GM12878 (cell line): Measurements from ENCODE around the gene TMEM132C. TPM values are rescaled to one million over a fixed set of nuclear protein-coding genes. Genes with fewer than 3 reads are reported as not detected.

Experiments used
- ATAC-seq: fragments of 200-7000 bp; cut with Tn5 transposase; 3 replicates; pipeline ENCODE4 v1.9.1; 2020; ENCODE audit warnings: mild to moderate bottlenecking, moderate library complexity
- BruUV-seq: library from RNA; stranded (reverse); fragments of 400-500 nt; replicated peaks from 2 replicates; lab custom pipeline; 2021; lab: Mats Ljungman, UMichigan
- CTCF ChIA-PET: fragments of 300-600 bp; sonication (Branson Sonifier 250); formaldehyde crosslinking; extraction: SDS; loops from one replicate; lab custom pipeline; 2021; ENCODE audit warnings: inconsistent platforms; lab: Yijun Ruan, JAX
- POLR2A ChIA-PET: fragments of 350-600 bp; formaldehyde crosslinking; extraction: SDS; loops from one replicate; lab custom pipeline; 2021; ENCODE audit warnings: inconsistent platforms; lab: Charles Lee
- RAD21 ChIA-PET: fragments of 300-600 bp; sonication (Branson Sonifier 250); formaldehyde crosslinking; loops from one replicate; lab custom pipeline; 2023; ENCODE audit warnings: antibody characterized with exemption; ENCODE audit not compliant: unreplicated experiment; lab: Charles Lee
- SMC1A ChIA-PET: fragments of 300-600 bp; sonication (Branson Sonifier 250); formaldehyde crosslinking; loops from one replicate; lab custom pipeline; 2023; ENCODE audit not compliant: unreplicated experiment, uncharacterized antibody; lab: Charles Lee
- DNase-seq: peaks from one replicate; pipeline ENCODE4 v3.0.0-alpha.2; 2011; ENCODE audit warnings: low read depth, low spot score
- FAIRE-seq: peaks from 3 replicates; lab custom pipeline; 2011; peaks lifted over from hg19 to GRCh38; lab: Jason Lieb, UNC
- H2AFZ ChIP-seq: 2 replicates; pipeline ENCODE4 v1.6.0; 2011; ENCODE audit warnings: low read depth, low read length, control low read depth; ENCODE audit not compliant: control insufficient read depth
- H3K27ac ChIP-seq: 2 replicates; pipeline ENCODE4 v1.5.1; 2011; ENCODE audit warnings: control low read depth; ENCODE audit not compliant: control insufficient read depth, insufficient read depth
- H3K27me3 ChIP-seq, 2 experiments: replicated peaks in 1 of 2; 2 replicates each; pipeline versions ENCODE4 v1.6.0 to v1.6.1; 2011; ENCODE audit warnings: low read length in 1 of 2; ENCODE audit not compliant: control insufficient read depth in 2 of 2, insufficient read depth in 2 of 2
- H3K36me3 ChIP-seq, 2 experiments: 2 replicates each; pipeline ENCODE4 v1.5.1; 2011; ENCODE audit warnings: low read length in 1 of 2; ENCODE audit not compliant: control insufficient read depth in 2 of 2, insufficient read depth in 2 of 2
- H3K4me1 ChIP-seq: 2 replicates; pipeline ENCODE4 v1.6.1; 2011; ENCODE audit warnings: mild to moderate bottlenecking, low read length, moderate library complexity, mixed read lengths; ENCODE audit not compliant: control insufficient read depth, insufficient read depth
- H3K4me2 ChIP-seq: 2 replicates; pipeline ENCODE4 v1.6.0; 2011; ENCODE audit warnings: control low read depth; ENCODE audit not compliant: control insufficient read depth, insufficient read depth
- H3K4me3 ChIP-seq: fragments of 200-600 bp; sonication (generic); 2 replicates; pipeline ENCODE4 v1.5.1; 2016
- H3K79me2 ChIP-seq: 2 replicates; pipeline ENCODE4 v1.6.0; 2011; ENCODE audit warnings: low read length; ENCODE audit not compliant: control insufficient read depth, insufficient read depth
- H3K9ac ChIP-seq: 2 replicates; pipeline ENCODE4 v1.8.0; 2011; ENCODE audit warnings: low read length, control low read depth, mixed read lengths; ENCODE audit not compliant: control insufficient read depth, insufficient read depth
- H3K9me3 ChIP-seq: replicated peaks from 3 replicates; pipeline ENCODE4 v1.5.1; 2011; ENCODE audit warnings: mild to moderate bottlenecking, low read length; ENCODE audit not compliant: control insufficient read depth, insufficient read depth
- H4K20me1 ChIP-seq: 2 replicates; pipeline ENCODE4 v1.6.0; 2011; ENCODE audit not compliant: control insufficient read depth, insufficient read depth
- CREB1 ChIP-seq: IDR thresholded peaks from 2 replicates; pipeline ENCODE4 v1.6.1; 2012; ENCODE audit warnings: low read depth, mild to moderate bottlenecking, inconsistent platforms
- HCFC1 ChIP-seq: fragments of 150-350 bp; IDR thresholded peaks from 2 replicates; pipeline ENCODE4 v1.6.1; 2014; ENCODE audit warnings: low read length
- JUNB ChIP-seq: IDR thresholded peaks from 2 replicates; pipeline ENCODE4 v1.6.1; 2016; ENCODE audit warnings: antibody characterized with exemption, mild to moderate bottlenecking
- KDM1A ChIP-seq: fragments of 200-600 bp; sonication (generic); IDR thresholded peaks from 2 replicates; pipeline ENCODE4 v1.6.1; 2016; ENCODE audit warnings: borderline replicate concordance
- RAD21 ChIP-seq: IDR thresholded peaks from 2 replicates; pipeline ENCODE4 v1.6.1; 2011; ENCODE audit warnings: mild to moderate bottlenecking, low read depth, low read length, moderate library complexity; ENCODE audit not compliant: insufficient read depth
- RAD51 ChIP-seq: fragments of 450-650 bp; IDR thresholded peaks from 2 replicates; pipeline ENCODE4 v1.6.1; 2016; ENCODE audit warnings: moderate library complexity, mild to moderate bottlenecking, inconsistent platforms
- SMC3 ChIP-seq: IDR thresholded peaks from 2 replicates; pipeline ENCODE4 v1.6.1; 2011; ENCODE audit warnings: low read length, improper control_type of control experiment, borderline replicate concordance
- SREBF1 ChIP-seq: IDR thresholded peaks from 2 replicates; pipeline ENCODE4 v1.6.1; 2012; ENCODE audit warnings: mild to moderate bottlenecking, low read length
- WGBS: methylation state at CpG from one replicate; pipeline ENCODE4 v1.1.6; 2016; ENCODE audit warnings: low lambda C conversion rate; ENCODE audit not compliant: insufficient replicate concordance, insufficient coverage; ENCODE audit errors: missing lambda C conversion rate; 5-methylcytosine and 5-hydroxymethylcytosine counted together
- in situ Hi-C: fragments of 300-500 bp; cut with MboI; formaldehyde crosslinking; loops from 9 replicates; pipeline ENCODE4 v1.14.3; 2018; ENCODE audit warnings: mixed read lengths
- intact Hi-C: fragments of 100-400 bp; cut with micrococcal nuclease; formaldehyde crosslinking; loops from one replicate; pipeline ENCODE4 v1.14.2; 2022; ENCODE audit not compliant: unreplicated experiment
- polyA plus RNA-seq, 11 experiments: library from polyadenylated mRNA; depleted of rRNA in 4 of 11; unstranded in 6 of 11; stranded (reverse) in 5 of 11; fragments of >200 nt; fragmentation: Nextera tagmentation in 4 of 11; fragmentation: Illumina TruSeq in 1 of 11; extraction: Ambion mirVana in 4 of 11; extraction: Trizol in 1 of 11; gene quantifications; 1 replicate in 1 of 11; 2 replicates in 10 of 11; pipeline versions ENCODE4 v1.2.1 to v1.2.3, GENCODE V29; 2011 to 2016; ENCODE audit warnings: inconsistent platforms in 2 of 11, missing spikeins in 2 of 11, low read depth in 1 of 11
- total RNA-seq, 4 experiments: library from RNA; depleted of rRNA in 3 of 4; stranded (reverse); fragments of >200 nt in 3 of 4; fragmentation: Illumina TruSeq in 1 of 4; extraction: Trizol in 1 of 4; gene quantifications; 2 replicates each; pipeline versions ENCODE4 v1.2.1 to v1.2.3, GENCODE V29; 2013 to 2021
- TF ChIP-seq, protein P1 (sequence below): fragments of 450-650 bp; IDR thresholded peaks from 2 replicates; pipeline ENCODE4 v1.6.1; 2018; ENCODE audit warnings: borderline replicate concordance, mild to moderate bottlenecking; ENCODE audit not compliant: partially characterized antibody

TMEM132C gene
- total and polyA plus RNA-seq, 10 of the 15 experiments (the other 5 are each of a cell fraction or from before 2014, with no cell fraction given), result not detected

- no peak for DNase-seq
- no peak for TF ChIP-seq SMC3
- TF ChIP-seq RAD51, result no peak
- no peak for TF ChIP-seq RAD21
- TF ChIP-seq HCFC1, result no peak
- TF ChIP-seq KDM1A, result no peak
- no peak for TF ChIP-seq CREB1
- no peak for TF ChIP-seq SREBF1
- no peak for TF ChIP-seq JUNB
- H2AFZ ChIP-seq, result no peak overlapping the region
- no peak overlapping the region for H3K4me2 ChIP-seq
- H3K27me3 ChIP-seq, result no peaks in the 10 kb centered on the region; a peak in 1 of 4 replicates
- POLR2A ChIA-PET, result no interaction called here
- H3K36me3 ChIP-seq, result no peaks in the 10 kb centered on the region
- in situ Hi-C loops, result no loop called here
- no peak for FAIRE-seq
- no TSS peak for BruUV-seq
- H3K79me2 ChIP-seq, result no peaks in the 10 kb centered on the region
- H3K27ac ChIP-seq, result no peak overlapping the region
- CTCF ChIA-PET, result no interaction called here
- RAD21 ChIA-PET, result no interaction called here
- ATAC-seq, result no peak
- WGBS, result 31% methylated on average over 8 of the region's 8 CpGs
- H3K9ac ChIP-seq, result no peak overlapping the region
- no peaks in the 10 kb centered on the region for H3K9me3 ChIP-seq
- intact Hi-C loops, result no loop called here
- SMC1A ChIA-PET, result no interaction called here
- H4K20me1 ChIP-seq, result no peaks in the 10 kb centered on the region
- H3K4me1 ChIP-seq, result no peaks in the 10 kb centered on the region
- H3K4me3 ChIP-seq, result no peak overlapping the region
Observed at GRCh38 chr12:128693771-128694170, 426.8 kb downstream of the TMEM132C start.

- TF ChIP-seq, protein P1, sequence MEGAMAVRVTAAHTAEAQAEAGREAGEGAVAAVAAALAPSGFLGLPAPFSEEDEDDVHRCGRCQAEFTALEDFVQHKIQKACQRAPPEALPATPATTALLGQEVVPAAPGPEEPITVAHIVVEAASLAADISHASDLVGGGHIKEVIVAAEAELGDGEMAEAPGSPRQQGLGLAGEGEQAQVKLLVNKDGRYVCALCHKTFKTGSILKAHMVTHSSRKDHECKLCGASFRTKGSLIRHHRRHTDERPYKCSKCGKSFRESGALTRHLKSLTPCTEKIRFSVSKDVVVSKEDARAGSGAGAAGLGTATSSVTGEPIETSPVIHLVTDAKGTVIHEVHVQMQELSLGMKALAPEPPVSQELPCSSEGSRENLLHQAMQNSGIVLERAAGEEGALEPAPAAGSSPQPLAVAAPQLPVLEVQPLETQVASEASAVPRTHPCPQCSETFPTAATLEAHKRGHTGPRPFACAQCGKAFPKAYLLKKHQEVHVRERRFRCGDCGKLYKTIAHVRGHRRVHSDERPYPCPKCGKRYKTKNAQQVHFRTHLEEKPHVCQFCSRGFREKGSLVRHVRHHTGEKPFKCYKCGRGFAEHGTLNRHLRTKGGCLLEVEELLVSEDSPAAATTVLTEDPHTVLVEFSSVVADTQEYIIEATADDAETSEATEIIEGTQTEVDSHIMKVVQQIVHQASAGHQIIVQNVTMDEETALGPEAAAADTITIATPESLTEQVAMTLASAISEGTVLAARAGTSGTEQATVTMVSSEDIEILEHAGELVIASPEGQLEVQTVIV, result no peak
Observed at GRCh38 chr12:128694445-128694844, 427.5 kb downstream of the TMEM132C start.

More at GRCh38 chr12:128694445-128694844, 427.5 kb downstream of the TMEM132C start:
- DNase-seq (no peak), ATAC-seq (no peak), FAIRE-seq (no peak)
- SMC1A ChIA-PET, result no interaction called here
- Histone ChIP-seq H3K4me2 (no peak overlapping the region), H3K27ac (no peak overlapping the region), H3K79me2 (no peaks in the 10 kb centered on the region), H3K4me1 (no peaks in the 10 kb centered on the region), H3K36me3 (no peaks in the 10 kb centered on the region), H3K27me3 (peaks cover 0 to 1% of the 10 kb centered on the region in 2 experiments; a peak in 2 of 4 replicates), H4K20me1 (no peaks in the 10 kb centered on the region), H2AFZ (no peak overlapping the region), H3K9ac (no peak overlapping the region), H3K4me3 (no peak overlapping the region), H3K9me3 (no peaks in the 10 kb centered on the region)
- in situ Hi-C loops, result no loop called here
- POLR2A ChIA-PET, result no interaction called here
- RAD21 ChIA-PET, result no interaction called here
- CTCF ChIA-PET, result no interaction called here
- WGBS, result 11% methylated on average over 4 of the region's 4 CpGs
- intact Hi-C loops, result no loop called here
- BruUV-seq, result no TSS peak
